Measurements from ENCODE around the gene NALF2.

The NALF2 gene

GRCh38 chrX:69503782-69504625, at the start of gene NALF2:
Gene NALF2 (plus strand): TSS chrX:69504326. CDS start chrX:69505283, 957 bp downstream.
- no peak for TF ChIP-seq CTCF (IDR thresholded peaks at IDR 0.05; ENCODE audit: control extremely low read depth, extremely low read depth, low read depth, missing control alignments)
- DNase-seq (ENCODE audit: extremely low spot score): peak; percentile 24
- ChIA-PET POLR2A (no interaction called here), CTCF (interaction anchor here (1.4 kb wide), 1 partner anchor 49 kb away, joined by 5 read pairs; no protein-coding TSS in a partner anchor)

GRCh38 chrX:69457756-69458155, 46.4 kb upstream of the NALF2 start:
- no peak for DNase-seq (ENCODE audit: extremely low spot score)
- ChIA-PET CTCF (no interaction called here), POLR2A (no interaction called here)
- no peak for TF ChIP-seq CTCF (IDR thresholded peaks at IDR 0.05; ENCODE audit: control extremely low read depth, extremely low read depth, low read depth, missing control alignments)

- DNase-seq (ENCODE audit: extremely low spot score): no peak
- CTCF ChIA-PET: no interaction called here
- no peak for TF ChIP-seq CTCF (IDR thresholded peaks at IDR 0.05; ENCODE audit: control extremely low read depth, extremely low read depth, low read depth, missing control alignments)
- POLR2A ChIA-PET: no interaction called here
Observed at GRCh38 chrX:69466546-69466945, 37.6 kb upstream of the NALF2 start.

- ChIA-PET CTCF (no interaction called here), POLR2A (no interaction called here)
- no peak for TF ChIP-seq CTCF (IDR thresholded peaks at IDR 0.05; ENCODE audit: control extremely low read depth, extremely low read depth, low read depth, missing control alignments)
- no peak for DNase-seq (ENCODE audit: extremely low spot score)
Observed at GRCh38 chrX:69469975-69470374, 34.2 kb upstream of the NALF2 start.

GRCh38 chrX:69489625-69490024, 14.5 kb upstream of the NALF2 start:
- DNase-seq (ENCODE audit: extremely low spot score): no peak
- POLR2A ChIA-PET: no interaction called here
- CTCF ChIA-PET: no interaction called here
- TF ChIP-seq CTCF (IDR thresholded peaks at IDR 0.05; ENCODE audit: control extremely low read depth, extremely low read depth, low read depth, missing control alignments): no peak

GRCh38 chrX:69493193-69493592, 10.9 kb upstream of the NALF2 start:
- ChIA-PET POLR2A (no interaction called here), CTCF (interaction anchor here (0.9 kb wide), 2 partner anchors 538 to 604 kb away, joined by 3 to 4 read pairs; no protein-coding TSS in a partner anchor)

More at GRCh38 chrX:69493193-69493592, 10.9 kb upstream of the NALF2 start:
- DNase-seq (ENCODE audit: extremely low spot score): no peak
- peak; percentile 22 for TF ChIP-seq CTCF (IDR thresholded peaks at IDR 0.05; ENCODE audit: control extremely low read depth, extremely low read depth, low read depth, missing control alignments)

Data from GM10248 (cell line).